ENCODE measurements around the gene TMEM267.

DNA sequence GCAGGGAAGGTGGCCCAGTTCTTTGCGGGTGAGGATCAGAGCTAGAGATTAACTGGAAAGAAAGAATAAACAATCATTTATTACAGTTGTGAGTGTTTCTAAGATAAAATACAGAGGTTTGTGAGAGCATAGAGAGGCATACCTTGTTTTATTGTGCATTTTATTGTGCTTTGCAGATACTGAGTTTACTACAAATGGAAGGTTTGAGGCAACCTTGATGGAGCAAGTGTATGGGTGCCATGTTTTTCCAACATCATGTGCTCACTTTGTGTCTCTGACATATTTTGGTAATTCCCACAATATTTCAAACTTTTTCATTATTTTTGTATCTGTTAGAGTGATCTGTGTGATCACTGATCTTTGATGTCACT lies 32.0 kb upstream of the TMEM267 start:
- TF ChIP-seq CTCF (IDR thresholded peaks at IDR 0.05) (no peak), POLR2AphosphoS5 (IDR thresholded peaks at IDR 0.05) (no peak), POLR2A (IDR thresholded peaks at IDR 0.05; ENCODE audit: low read depth) (no peak), EP300 (IDR thresholded peaks at IDR 0.05) (no peak)

Data from esophagus muscularis mucosa (tissue), 4 donors.